Neural cell (in vitro differentiated cells): ENCODE results near the gene LBH. TPM values are rescaled to one million over a fixed set of nuclear protein-coding genes. Genes with fewer than 3 reads are reported as not detected.

Experiments
- H2AFZ ChIP-seq: fragments of 200-600, 300-800 bp; sonication (generic), shearing (Covaris generic); 2 replicates; pipeline ENCODE4 v1.6.0; 2014; ENCODE audit warnings: low read depth, mild to moderate bottlenecking, antibody characterized with exemption, low read length, moderate library complexity
- H3F3A ChIP-seq: fragments of 200-600 bp; shearing (Covaris generic); 2 replicates; pipeline ENCODE4 v1.6.1; 2016; ENCODE audit warnings: mild to moderate bottlenecking, moderate library complexity, mixed read lengths, antibody characterized with exemption, low read length; ENCODE audit not compliant: insufficient read depth, poor library complexity, severe bottlenecking
- H3K27ac ChIP-seq: fragments of 200-600, 300-800 bp; sonication (generic), shearing (Covaris generic); 2 replicates; pipeline ENCODE4 v1.5.1; 2014; ENCODE audit warnings: mild to moderate bottlenecking, low read length, moderate library complexity
- H3K27me3 ChIP-seq: fragments of 300-800, 200-600 bp; sonication (generic), shearing (Covaris generic); 2 replicates; pipeline ENCODE4 v1.6.0; 2014; ENCODE audit warnings: mild to moderate bottlenecking, low read depth, low read length, moderate library complexity; ENCODE audit not compliant: insufficient read depth
- H3K36me3 ChIP-seq: fragments of 300-800, 200-600 bp; sonication (generic), shearing (Covaris generic); 2 replicates; pipeline ENCODE4 v1.5.1; 2014; ENCODE audit warnings: mild to moderate bottlenecking, antibody characterized with exemption, low read length, moderate library complexity; ENCODE audit not compliant: insufficient read depth
- H3K4me2 ChIP-seq: fragments of 300-800, 200-600 bp; sonication (generic), shearing (Covaris generic); 2 replicates; pipeline ENCODE4 v1.6.0; 2014; ENCODE audit warnings: mild to moderate bottlenecking, low read length
- H3K4me3 ChIP-seq: fragments of 300-800, 200-600 bp; sonication (generic), shearing (Covaris generic); 2 replicates; pipeline ENCODE4 v1.5.1; 2014; ENCODE audit warnings: mild to moderate bottlenecking, low read length, moderate library complexity
- H3K79me2 ChIP-seq: fragments of 200-600 bp; shearing (Covaris generic); replicated peaks from 2 replicates; pipeline ENCODE4 v1.6.0; 2014; ENCODE audit warnings: mild to moderate bottlenecking, low read length, moderate library complexity; ENCODE audit not compliant: insufficient read depth
- H3K9ac ChIP-seq: fragments of 300-800, 200-600 bp; sonication (generic), shearing (Covaris generic); 2 replicates; pipeline ENCODE4 v1.6.1; 2016; ENCODE audit warnings: mild to moderate bottlenecking, low read length, mixed read lengths
- H3K9me2 ChIP-seq: fragments of 200-600 bp; shearing (Covaris generic); 2 replicates; pipeline ENCODE4 v1.6.1; 2016; ENCODE audit warnings: mild to moderate bottlenecking, low read length, mixed read lengths; ENCODE audit not compliant: insufficient read depth
- H3K9me3 ChIP-seq: fragments of 200-600, 300-800 bp; sonication (generic), shearing (Covaris generic); 2 replicates; pipeline ENCODE4 v1.6.1; 2016; ENCODE audit warnings: mild to moderate bottlenecking, mixed run types, low read length, moderate library complexity, mixed read lengths
- H4K20me1 ChIP-seq: fragments of 200-600 bp; shearing (Covaris generic); 2 replicates; pipeline ENCODE4 v1.6.1; 2016; ENCODE audit warnings: mild to moderate bottlenecking, mixed run types; ENCODE audit not compliant: insufficient read depth
- EP300 ChIP-seq: fragments of 450-650 bp; conservative IDR thresholded peaks from 2 replicates; pipeline ENCODE4 v1.6.1; 2014; ENCODE audit warnings: antibody characterized with exemption, mild to moderate bottlenecking, moderate library complexity; ENCODE audit not compliant: poor library complexity, severe bottlenecking
- EZH2 ChIP-seq: fragments of 200-600, 300-800 bp; shearing (Covaris generic), sonication (generic); IDR thresholded peaks from 2 replicates; pipeline ENCODE4 v1.6.1; 2014; ENCODE audit warnings: antibody characterized with exemption, low read length, borderline replicate concordance, mild to moderate bottlenecking; ENCODE audit not compliant: insufficient read depth, poor library complexity, severe bottlenecking
- MXI1 ChIP-seq: fragments of 450-650 bp; conservative IDR thresholded peaks from 2 replicates; pipeline ENCODE4 v1.6.1; 2014; ENCODE audit warnings: antibody characterized with exemption, mild to moderate bottlenecking; ENCODE audit not compliant: poor library complexity, severe bottlenecking
- POLR2AphosphoS5 ChIP-seq: IDR thresholded peaks from 2 replicates; pipeline ENCODE4 v1.6.1; 2012
- RAD21 ChIP-seq: fragments of 450-650 bp; conservative IDR thresholded peaks from 2 replicates; pipeline ENCODE4 v1.6.1; 2014; ENCODE audit warnings: antibody characterized with exemption, mild to moderate bottlenecking, moderate library complexity
- SMC3 ChIP-seq: fragments of 450-650 bp; conservative IDR thresholded peaks from 2 replicates; pipeline ENCODE4 v1.6.1; 2014; ENCODE audit warnings: antibody characterized with exemption, mild to moderate bottlenecking, moderate library complexity; ENCODE audit not compliant: poor library complexity
- TAF1 ChIP-seq: IDR thresholded peaks from 2 replicates; pipeline ENCODE4 v1.6.1; 2012; ENCODE audit warnings: low read depth
- polyA plus RNA-seq: library from polyadenylated mRNA; depleted of rRNA; stranded (reverse); fragments of >200 nt; gene quantifications from 2 replicates; pipeline ENCODE4 v1.2.3, GENCODE V29; 2014
- TF ChIP-seq, protein P1 (sequence below): IDR thresholded peaks from 2 replicates; pipeline ENCODE4 v1.6.1; 2012; ENCODE audit warnings: borderline replicate concordance
- TF ChIP-seq, protein P2 (sequence below): fragments of 450-650 bp; IDR thresholded peaks from 2 replicates; pipeline ENCODE4 v1.5.1; 2014; ENCODE audit warnings: antibody characterized with exemption, mild to moderate bottlenecking, moderate library complexity; ENCODE audit not compliant: poor library complexity, severe bottlenecking

LBH gene
- polyA plus RNA-seq, 1 donor from 2014 or later = 345 TPM

DNA sequence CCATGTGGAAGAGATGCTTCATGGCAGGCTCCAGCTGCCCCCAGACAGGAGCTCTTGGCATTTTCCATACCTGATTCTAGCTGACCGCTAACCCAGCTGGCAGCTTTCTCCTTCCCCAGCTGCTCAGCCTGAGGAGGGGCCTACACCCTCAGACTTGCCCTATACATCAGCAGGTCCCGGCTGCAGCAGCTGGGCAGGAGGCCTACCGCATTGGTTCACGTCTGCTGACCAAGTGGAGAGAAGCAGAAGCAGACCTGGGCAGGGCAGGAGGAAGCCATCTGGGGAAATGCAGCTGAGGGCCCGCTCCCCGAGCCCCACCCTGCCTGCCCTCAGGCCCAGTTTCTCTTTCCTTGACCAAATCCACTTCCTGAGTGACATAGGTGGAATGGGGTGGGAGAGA lies 50.7 kb downstream of the LBH start:
- Histone ChIP-seq H3K9me3 (no peaks in the 10 kb centered on the region), H3K9me2 (no peaks in the 10 kb centered on the region), H3K4me2 (no peak overlapping the region), H3K9ac (no peak overlapping the region), H4K20me1 (no peaks in the 10 kb centered on the region), H3K27ac (no peak overlapping the region), H3F3A (no peaks in the 10 kb centered on the region), H2AFZ (no peak overlapping the region), H3K4me3 (no peak overlapping the region), H3K36me3 (no peaks in the 10 kb centered on the region), H3K79me2 (no peaks in the 10 kb centered on the region), H3K27me3 (no peaks in the 10 kb centered on the region)
- TF ChIP-seq, protein P1, sequence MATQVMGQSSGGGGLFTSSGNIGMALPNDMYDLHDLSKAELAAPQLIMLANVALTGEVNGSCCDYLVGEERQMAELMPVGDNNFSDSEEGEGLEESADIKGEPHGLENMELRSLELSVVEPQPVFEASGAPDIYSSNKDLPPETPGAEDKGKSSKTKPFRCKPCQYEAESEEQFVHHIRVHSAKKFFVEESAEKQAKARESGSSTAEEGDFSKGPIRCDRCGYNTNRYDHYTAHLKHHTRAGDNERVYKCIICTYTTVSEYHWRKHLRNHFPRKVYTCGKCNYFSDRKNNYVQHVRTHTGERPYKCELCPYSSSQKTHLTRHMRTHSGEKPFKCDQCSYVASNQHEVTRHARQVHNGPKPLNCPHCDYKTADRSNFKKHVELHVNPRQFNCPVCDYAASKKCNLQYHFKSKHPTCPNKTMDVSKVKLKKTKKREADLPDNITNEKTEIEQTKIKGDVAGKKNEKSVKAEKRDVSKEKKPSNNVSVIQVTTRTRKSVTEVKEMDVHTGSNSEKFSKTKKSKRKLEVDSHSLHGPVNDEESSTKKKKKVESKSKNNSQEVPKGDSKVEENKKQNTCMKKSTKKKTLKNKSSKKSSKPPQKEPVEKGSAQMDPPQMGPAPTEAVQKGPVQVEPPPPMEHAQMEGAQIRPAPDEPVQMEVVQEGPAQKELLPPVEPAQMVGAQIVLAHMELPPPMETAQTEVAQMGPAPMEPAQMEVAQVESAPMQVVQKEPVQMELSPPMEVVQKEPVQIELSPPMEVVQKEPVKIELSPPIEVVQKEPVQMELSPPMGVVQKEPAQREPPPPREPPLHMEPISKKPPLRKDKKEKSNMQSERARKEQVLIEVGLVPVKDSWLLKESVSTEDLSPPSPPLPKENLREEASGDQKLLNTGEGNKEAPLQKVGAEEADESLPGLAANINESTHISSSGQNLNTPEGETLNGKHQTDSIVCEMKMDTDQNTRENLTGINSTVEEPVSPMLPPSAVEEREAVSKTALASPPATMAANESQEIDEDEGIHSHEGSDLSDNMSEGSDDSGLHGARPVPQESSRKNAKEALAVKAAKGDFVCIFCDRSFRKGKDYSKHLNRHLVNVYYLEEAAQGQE = no peak
- TF ChIP-seq EP300 = no peak
- TF ChIP-seq POLR2AphosphoS5 = no peak
- TF ChIP-seq, protein P2, sequence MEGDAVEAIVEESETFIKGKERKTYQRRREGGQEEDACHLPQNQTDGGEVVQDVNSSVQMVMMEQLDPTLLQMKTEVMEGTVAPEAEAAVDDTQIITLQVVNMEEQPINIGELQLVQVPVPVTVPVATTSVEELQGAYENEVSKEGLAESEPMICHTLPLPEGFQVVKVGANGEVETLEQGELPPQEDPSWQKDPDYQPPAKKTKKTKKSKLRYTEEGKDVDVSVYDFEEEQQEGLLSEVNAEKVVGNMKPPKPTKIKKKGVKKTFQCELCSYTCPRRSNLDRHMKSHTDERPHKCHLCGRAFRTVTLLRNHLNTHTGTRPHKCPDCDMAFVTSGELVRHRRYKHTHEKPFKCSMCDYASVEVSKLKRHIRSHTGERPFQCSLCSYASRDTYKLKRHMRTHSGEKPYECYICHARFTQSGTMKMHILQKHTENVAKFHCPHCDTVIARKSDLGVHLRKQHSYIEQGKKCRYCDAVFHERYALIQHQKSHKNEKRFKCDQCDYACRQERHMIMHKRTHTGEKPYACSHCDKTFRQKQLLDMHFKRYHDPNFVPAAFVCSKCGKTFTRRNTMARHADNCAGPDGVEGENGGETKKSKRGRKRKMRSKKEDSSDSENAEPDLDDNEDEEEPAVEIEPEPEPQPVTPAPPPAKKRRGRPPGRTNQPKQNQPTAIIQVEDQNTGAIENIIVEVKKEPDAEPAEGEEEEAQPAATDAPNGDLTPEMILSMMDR = no peak
- TF ChIP-seq EZH2 = no peak
- TF ChIP-seq TAF1 = no peak
- TF ChIP-seq SMC3 = no peak
- TF ChIP-seq RAD21 = no peak

DNA sequence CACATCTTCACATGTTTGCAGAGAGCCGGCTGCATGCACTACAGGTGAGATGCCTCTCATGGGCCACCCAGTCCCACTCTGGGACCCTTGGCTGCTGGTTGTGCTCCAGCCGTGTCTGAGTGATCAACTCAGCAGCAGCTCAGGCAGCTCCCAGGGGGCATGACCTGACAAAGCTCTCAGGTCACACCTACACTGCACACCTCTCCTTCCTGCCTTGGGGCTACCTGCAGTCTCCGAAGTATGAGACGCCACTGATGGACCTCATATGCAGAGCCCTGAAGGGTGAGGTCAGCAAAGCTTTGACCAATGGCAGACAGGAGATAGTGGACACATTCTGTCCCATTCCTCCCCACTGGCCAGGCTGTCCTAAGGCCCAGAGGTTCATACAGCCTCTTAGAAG lies 51.4 kb downstream of the LBH start:
- Histone ChIP-seq H3F3A (no peaks in the 10 kb centered on the region), H3K4me3 (no peak overlapping the region), H3K9me3 (no peaks in the 10 kb centered on the region), H4K20me1 (no peaks in the 10 kb centered on the region), H3K9ac (no peak overlapping the region), H3K9me2 (no peaks in the 10 kb centered on the region), H3K27me3 (no peaks in the 10 kb centered on the region), H3K79me2 (no peaks in the 10 kb centered on the region), H2AFZ (no peak overlapping the region), H3K27ac (no peak overlapping the region), H3K36me3 (no peaks in the 10 kb centered on the region), H3K4me2 (no peak overlapping the region)
- no peak for TF ChIP-seq EP300
- TF ChIP-seq, protein P2 = no peak
- TF ChIP-seq, protein P1 = no peak
- no peak for TF ChIP-seq RAD21
- TF ChIP-seq SMC3 = no peak
- TF ChIP-seq EZH2 = no peak
- no peak for TF ChIP-seq POLR2AphosphoS5
- TF ChIP-seq MXI1 = no peak
- no peak for TF ChIP-seq TAF1
